Measurements from ENCODE around the gene CLBA1.

Gene CLBA1

DNA sequence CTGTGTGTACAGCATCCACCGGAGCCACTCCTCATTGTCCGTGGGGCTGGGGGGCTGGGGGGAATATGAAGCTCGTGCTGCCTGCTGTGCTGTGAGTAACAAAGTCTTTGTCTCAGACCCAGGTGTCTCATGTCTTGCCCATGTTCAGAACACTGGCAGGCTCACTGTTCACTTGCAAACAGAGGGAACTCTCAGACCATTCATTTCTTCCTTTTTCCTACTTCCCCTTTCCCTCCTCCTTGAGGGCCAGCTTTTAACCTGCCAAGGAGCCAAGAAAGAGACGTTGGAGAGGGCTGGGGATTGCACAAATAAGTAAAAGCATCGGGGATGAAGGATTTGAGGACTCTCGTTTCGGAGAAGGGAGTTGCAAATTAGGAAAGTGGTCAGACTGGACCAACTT is 58.1 kb downstream of the CLBA1 start:
- no peak for DNase-seq
